HG02870 (cell line): Measurements from ENCODE around the gene TMEM150C.

Experiments used
- ATAC-seq: cut with Tn5 transposase; IDR thresholded peaks from one replicate; pipeline ENCODE4 v1.9.1; 2021; ENCODE audit warnings: mild to moderate bottlenecking, moderate library complexity; ENCODE audit not compliant: unreplicated experiment

Gene TMEM150C

DNA sequence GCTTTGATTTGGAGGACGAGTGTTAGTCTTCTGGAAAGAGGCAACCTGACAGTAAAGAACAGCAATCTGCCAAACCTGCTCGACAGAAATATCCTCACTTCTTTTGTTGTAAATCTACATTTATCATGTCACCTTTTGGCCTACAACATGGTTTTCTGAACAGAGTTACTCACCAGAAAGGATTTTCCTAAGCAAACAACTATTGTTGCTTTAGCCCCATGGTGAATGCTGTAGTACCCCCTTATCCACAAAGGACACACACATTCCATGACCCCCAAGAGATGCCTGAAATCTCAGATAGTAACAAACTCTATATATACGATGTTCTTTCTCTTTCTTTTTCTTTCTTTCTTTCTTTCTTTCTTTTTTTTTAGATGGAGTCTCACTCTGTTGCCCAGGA, 42.7 kb downstream of the TMEM150C start:
- no peak for ATAC-seq

- no peak for ATAC-seq
Observed at GRCh38 chr4:82517043-82517442, 44.7 kb downstream of the TMEM150C start.

- no peak for ATAC-seq
Observed at GRCh38 chr4:82515705-82516104, 46.1 kb downstream of the TMEM150C start.

DNA sequence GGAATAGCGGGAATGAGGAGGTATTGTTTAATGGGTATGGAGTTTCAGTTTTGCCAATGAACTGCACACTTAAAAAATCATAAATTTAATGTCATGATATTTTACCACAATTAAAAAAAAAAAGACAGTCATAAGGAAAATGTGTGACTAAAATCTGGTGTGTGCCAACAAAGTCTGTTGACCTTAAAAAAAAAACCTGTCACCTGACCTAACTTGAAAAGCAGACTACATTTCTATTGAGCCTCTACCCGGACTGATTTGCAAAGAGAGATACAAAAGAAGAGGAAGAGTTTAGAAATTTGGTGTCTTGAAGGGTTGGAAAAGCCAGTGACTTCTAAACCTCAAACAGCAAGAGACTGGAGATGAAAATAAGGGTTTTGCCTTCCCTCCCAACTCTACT, 48.4 kb downstream of the TMEM150C start:
- no peak for ATAC-seq

- ATAC-seq, result no peak
Observed at GRCh38 chr4:82510216-82510615, 51.6 kb downstream of the TMEM150C start.

DNA sequence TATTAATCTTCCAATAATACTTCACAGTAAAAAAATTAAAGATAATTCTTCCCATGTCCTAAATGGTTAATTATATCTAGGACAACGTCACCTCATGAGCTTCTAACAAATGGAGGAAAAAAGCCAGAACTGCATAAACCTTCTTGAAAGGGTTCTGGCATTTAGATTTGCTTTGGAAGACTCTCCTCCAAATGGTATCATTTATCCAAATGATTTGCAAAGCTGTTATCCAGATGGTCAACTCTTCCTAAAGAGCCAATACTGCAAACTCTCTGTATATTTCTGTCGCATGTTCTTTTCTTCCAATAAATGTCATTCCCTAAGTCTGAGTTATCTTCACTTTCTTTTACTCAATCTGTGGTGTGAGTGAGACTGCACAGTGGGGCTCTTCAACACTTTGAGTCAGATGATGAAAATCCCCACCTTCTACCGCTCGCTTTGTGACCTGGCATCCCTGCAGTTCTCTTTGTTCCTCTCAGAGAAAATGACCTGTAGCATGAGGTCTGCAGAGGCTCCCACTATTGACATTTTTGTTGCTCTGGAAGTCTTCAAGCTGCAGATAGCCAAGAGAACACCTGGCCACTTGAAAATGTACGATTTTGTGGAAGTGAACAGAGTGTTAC, 52.9 kb downstream of the TMEM150C start:
- ATAC-seq, result no peak

GRCh38 chr4:82508011-82508410, 53.8 kb downstream of the TMEM150C start:
- no peak for ATAC-seq

- ATAC-seq, result no peak
Observed at GRCh38 chr4:82501154-82501442, 60.7 kb downstream of the TMEM150C start.

DNA sequence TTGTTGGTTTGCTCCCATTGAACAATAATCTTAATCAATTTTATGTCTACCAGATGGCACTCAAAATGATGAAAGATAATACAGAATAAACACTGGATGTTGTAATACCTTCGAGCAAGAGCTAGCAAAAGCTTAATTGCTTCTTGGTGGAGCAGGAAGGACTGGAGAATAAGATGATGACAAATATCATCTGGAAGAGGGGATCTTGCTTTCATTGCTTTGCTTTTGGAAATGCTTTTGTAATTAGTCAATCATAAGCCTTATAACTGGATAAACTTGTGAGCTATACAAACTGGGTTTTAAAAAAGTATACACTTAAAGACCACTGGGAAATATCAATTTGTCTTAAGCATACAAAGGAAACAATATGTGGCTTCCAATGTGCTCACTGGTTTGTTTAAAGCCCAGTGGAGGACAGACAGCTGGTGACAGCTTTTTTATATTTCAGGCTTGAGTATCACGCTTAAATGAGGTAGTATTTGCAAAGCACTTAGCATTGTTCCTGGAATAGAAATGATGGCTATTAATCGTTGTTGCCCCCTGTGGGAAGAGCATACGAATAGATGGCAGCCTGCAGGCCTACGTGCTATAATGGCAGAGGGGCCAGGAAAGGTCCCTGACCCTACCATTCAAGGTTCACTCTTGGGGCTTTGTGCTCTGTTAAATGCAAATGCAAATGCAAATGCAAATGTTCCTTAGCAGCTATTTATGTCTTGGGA, 61.2 kb downstream of the TMEM150C start:
- no peak for ATAC-seq

DNA sequence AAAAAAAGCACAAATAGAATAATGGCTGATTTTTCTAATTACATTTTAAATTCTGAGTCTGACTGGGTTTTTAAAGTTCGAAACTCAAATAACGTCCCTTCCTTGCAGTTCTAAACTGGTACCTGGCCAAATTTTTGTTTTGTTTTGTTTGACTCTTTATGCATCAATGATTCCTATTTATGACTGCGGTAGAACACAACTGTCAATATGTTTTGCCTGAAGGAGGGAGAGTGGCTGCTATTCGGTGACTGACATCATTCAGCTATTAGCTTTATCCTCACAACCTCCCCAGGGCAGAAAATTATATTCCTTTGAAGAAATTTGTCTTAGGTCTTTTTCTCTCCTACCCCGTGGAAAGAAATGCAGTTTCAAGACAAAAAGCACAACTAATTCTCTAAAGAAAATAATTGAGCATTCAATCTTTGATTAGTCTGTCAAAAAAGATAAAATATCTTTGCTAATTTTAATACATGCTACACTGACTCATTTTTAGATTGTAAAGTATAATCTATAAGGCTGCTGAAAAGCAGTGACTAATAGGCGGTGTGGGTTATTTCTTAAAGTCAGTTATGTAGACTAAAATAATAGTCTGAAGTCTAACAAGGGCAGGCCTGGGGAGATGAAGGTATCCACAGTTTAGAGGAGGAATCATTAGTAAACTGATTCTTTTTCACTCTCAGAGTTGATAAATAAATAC, 61.9 kb downstream of the TMEM150C start:
- no peak for ATAC-seq

- ATAC-seq, result no peak
Observed at GRCh38 chr4:82496349-82496748, 65.4 kb downstream of the TMEM150C start.

- no peak for ATAC-seq
Observed at GRCh38 chr4:82495666-82496065, 66.1 kb downstream of the TMEM150C start.

DNA sequence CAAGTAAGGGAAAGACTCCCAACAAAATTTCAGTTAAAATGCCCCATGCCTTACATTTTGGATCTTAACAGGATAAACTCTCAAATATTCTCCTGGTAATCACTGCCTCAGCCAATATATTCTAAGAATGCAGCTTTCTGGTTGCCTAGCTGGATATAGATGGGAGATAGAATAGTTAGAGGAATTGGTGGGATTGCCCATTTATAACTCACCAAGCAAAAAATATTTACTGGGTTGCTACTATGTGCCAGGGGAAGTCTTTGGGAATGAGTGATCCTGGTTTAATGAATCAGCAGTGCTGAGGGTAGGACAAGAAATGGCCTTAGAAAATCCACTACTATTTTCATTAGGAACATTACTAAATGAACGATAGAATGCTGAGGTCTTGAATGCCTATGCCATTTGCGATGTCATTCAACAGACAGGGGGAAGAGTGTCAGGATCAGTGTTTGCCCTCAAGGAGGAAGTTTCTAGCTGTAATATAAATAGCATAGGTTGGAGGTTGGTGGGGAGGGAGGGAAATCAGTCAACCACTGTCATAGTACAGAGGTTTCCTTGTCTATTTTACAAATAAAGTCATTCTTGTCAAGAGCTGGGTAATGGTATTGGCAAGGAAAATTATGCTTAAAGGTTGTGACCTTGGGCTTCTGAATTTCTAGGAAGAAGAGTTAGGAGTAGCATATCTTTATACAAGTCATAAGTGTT, 67.9 kb downstream of the TMEM150C start:
- no peak for ATAC-seq

GRCh38 chr4:82491251-82491960, 70.4 kb downstream of the TMEM150C start:
- no peak for ATAC-seq

GRCh38 chr4:82489987-82490386, 71.8 kb downstream of the TMEM150C start:
- ATAC-seq, result no peak

DNA sequence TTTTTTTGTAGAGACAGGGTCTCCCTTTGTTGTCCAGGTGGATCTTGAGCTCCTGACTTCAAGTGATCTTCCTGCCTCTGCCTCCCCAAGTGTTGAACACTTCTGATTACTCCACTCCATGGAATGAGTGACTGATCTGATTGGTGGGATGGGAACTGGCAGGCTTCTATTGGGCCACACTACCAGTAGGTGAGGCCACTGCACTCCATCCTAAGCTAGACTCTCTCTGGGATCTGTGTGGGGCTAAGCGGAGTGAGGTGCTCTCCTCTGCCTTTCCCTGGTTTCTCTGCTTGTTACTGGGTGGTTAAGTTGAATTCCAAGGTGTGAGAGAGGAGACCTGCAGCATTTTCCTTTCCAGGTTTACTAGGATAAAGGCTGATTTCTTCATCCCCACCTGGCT, 72.7 kb downstream of the TMEM150C start:
- ATAC-seq, result no peak

- ATAC-seq, result no peak
Observed at GRCh38 chr4:82484996-82485783, 76.6 kb downstream of the TMEM150C start.

- no peak for ATAC-seq
Observed at GRCh38 chr4:82482387-82482786, 79.4 kb downstream of the TMEM150C start.

DNA sequence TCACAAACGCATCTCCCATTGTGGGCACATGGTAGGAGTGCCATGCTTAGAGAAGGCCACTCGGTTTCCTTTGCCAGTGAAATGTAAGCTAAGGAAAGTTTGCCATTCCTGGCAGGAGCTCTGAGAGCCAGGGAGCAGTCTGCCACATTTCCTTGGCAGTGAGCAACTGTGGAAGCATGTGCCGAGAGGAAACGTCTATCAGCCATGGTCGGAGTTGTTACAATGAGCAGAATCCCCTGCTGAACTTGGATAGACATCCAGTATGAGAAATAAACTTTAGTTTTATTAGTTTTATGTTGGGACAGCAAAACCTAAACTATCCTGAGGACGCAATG, 80.3 kb downstream of the TMEM150C start:
- ATAC-seq, result no peak

- no peak for ATAC-seq
Observed at GRCh38 chr4:82480771-82481505, 80.8 kb downstream of the TMEM150C start.
